Central memory CD8-positive, alpha-beta T cell (primary cell): ENCODE data around the gene FGGY.

Source experiments
- ATAC-seq: fragments of 150-1000 bp; cut with Tn5 transposase; replicated peaks from 2 replicates; pipeline ENCODE4 v1.10.0; 2022; ENCODE audit warnings: mild to moderate bottlenecking, moderate FRiP score, moderate number of reproducible peaks; ENCODE audit not compliant: poor library complexity, severe bottlenecking; ENCODE audit errors: extremely low read depth
- DNase-seq, 2 donors: peaks; one replicate each; pipeline ENCODE4 v3.0.0; 2021; ENCODE audit warnings: low spot score in 2 of 2
- H3K27ac Mint-ChIP-seq: one replicate; pipeline ENCODE4 v1.8.0; 2022; ENCODE audit warnings: low read depth, mild to moderate bottlenecking, moderate library complexity, mixed read lengths
- H3K27me3 Mint-ChIP-seq: one replicate; pipeline ENCODE4 v1.8.0; 2022; ENCODE audit warnings: mixed read lengths
- H3K36me3 Mint-ChIP-seq: one replicate; pipeline ENCODE4 v1.8.0; 2022; ENCODE audit warnings: mild to moderate bottlenecking, moderate library complexity, mixed read lengths; ENCODE audit not compliant: insufficient read depth
- H3K4me1 Mint-ChIP-seq: one replicate; pipeline ENCODE4 v1.8.0; 2022; ENCODE audit warnings: mixed read lengths
- H3K4me3 Mint-ChIP-seq: one replicate; pipeline ENCODE4 v1.8.0; 2022; ENCODE audit warnings: mild to moderate bottlenecking, moderate library complexity, mixed read lengths
- H3K9me3 Mint-ChIP-seq: one replicate; pipeline ENCODE4 v1.8.0; 2022; ENCODE audit warnings: mixed read lengths

The FGGY gene

DNA sequence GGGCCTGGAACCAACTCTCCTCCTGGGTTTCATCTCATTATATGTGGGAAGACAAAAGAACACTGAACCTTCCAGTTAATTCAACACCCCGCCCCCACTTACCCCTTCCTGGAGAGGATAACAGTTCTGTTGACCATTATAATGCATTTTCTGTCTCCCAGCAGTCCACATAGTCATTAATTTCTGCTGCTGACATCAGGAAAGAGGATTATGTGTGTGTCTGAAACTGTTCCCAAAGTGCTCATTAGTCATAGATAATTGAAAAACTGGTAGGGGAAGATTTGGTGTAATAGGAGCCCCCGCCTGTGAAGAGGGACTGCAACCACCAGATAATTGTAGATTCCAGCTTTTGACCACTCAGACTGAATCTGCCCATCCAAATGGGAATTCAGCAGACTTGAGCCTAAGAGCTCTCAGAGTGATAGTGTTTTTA is 208.7 kb downstream of the FGGY start:
- Mint-ChIP-seq H3K27me3 (no peaks in the 10 kb centered on the region), H3K36me3 (no peaks in the 10 kb centered on the region), H3K27ac (no peak overlapping the region), H3K4me3 (no peak overlapping the region), H3K4me1 (no peaks in the 10 kb centered on the region), H3K9me3 (no peaks in the 10 kb centered on the region)
- ATAC-seq (no peak), DNase-seq (no peak)

DNA sequence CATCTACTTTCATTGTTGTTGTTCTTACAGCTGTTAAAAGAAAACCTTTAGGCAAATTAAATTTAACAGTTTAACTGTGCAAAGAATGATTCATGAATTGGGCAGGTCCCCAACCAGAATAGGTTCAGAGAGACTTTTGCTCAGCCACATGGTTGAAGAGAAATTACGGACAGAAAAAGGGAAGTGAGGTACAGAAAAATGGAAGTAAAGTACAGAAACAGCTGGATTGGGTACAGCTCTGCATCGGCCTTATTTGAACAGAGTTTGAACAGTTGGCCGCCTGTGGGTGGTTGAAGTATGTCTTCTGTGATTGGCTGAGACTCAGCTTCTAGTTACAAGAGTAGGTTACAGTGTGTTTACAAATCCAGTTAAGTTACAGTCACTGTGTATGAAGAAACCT is 210.1 kb downstream of the FGGY start:
- Mint-ChIP-seq H3K27me3 (no peaks in the 10 kb centered on the region), H3K4me1 (no peaks in the 10 kb centered on the region), H3K9me3 (no peaks in the 10 kb centered on the region), H3K27ac (no peak overlapping the region), H3K4me3 (no peak overlapping the region), H3K36me3 (no peaks in the 10 kb centered on the region)
- ATAC-seq (peak; percentile 19), DNase-seq (no peak)

GRCh38 chr1:59509341-59509875 is 212.5 kb downstream of the FGGY start:
- DNase-seq (no peak), ATAC-seq (no peak)
- Mint-ChIP-seq H3K9me3 (no peaks in the 10 kb centered on the region), H3K4me3 (no peak overlapping the region), H3K27ac (no peak overlapping the region), H3K36me3 (no peaks in the 10 kb centered on the region), H3K27me3 (no peaks in the 10 kb centered on the region), H3K4me1 (no peaks in the 10 kb centered on the region)

DNA sequence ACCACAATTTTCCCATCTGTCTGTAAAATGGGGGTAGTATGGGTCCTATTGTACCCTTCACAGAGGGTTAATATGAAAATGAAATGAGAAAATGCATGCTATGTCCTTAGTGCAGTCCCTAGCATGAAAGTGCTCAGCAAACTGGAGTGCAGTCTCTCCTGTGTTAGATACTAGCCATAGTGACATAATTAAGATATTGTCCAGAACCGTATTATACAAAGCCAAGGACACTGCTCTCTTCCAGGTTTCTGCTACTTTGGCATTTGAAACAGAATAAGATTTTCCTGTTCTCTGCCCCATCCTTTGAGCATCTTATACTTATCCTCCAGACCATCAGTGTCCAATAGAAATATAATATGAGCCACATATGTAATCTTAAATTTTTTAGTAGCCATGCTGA is 213.4 kb downstream of the FGGY start:
- no peaks in the 10 kb centered on the region for H3K9me3 Mint-ChIP-seq
- no peaks in the 10 kb centered on the region for H3K4me1 Mint-ChIP-seq
- no peak overlapping the region for H3K27ac Mint-ChIP-seq
- no peak overlapping the region for H3K4me3 Mint-ChIP-seq
- no peak for DNase-seq
- no peaks in the 10 kb centered on the region for H3K36me3 Mint-ChIP-seq
- no peak for ATAC-seq
- no peaks in the 10 kb centered on the region for H3K27me3 Mint-ChIP-seq

DNA sequence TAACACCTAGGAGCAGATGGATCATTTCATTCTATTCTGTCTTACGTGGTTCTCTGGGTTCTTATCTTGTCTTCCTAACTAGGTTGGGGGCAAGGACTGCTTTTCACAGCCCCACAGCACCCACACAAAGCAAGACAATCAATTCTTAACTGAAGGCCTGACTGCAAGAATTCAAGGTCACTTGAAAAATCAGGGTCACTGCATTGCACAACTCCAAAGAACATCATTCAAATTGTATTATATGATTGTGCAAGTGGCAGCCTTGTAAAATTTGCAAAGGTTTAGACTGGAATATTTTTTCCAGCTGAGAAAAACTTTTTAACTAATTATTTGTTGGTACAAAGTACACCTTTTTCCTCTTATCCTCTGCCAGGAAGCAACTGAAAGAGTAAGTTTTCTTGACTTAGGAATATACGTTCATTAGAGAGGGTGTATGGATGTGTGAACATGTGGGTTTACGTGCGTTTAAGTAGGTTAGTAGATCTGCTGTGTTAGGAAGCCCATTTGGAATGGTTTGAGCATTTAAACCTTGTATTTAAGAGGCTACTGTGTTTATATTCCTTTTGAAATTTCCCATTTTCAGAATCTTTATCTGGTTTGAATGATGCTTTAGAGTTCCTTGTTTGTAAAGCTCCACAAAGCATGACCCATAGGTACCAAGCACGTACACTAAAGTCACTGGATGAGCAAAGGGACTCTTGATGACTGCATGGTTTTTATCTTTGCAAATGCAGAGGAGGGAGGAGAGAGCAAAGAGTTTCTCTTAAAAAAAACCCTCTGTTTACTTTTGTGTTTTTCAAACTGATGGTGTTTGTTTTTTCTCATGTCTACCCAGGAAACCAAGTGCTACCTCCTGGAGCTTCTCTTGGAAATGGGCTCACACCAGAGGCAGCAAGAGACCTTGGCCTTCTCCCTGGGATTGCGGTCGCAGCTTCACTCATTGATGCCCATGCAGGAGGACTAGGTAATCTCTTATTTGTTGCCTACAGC is 214.9 kb downstream of the FGGY start:
- no peak overlapping the region for H3K27ac Mint-ChIP-seq
- no peaks in the 10 kb centered on the region for H3K9me3 Mint-ChIP-seq
- no peaks in the 10 kb centered on the region for H3K36me3 Mint-ChIP-seq
- H3K27me3 Mint-ChIP-seq: no peaks in the 10 kb centered on the region
- H3K4me3 Mint-ChIP-seq: no peak overlapping the region
- ATAC-seq (no peak), DNase-seq (no peak)
- no peaks in the 10 kb centered on the region for H3K4me1 Mint-ChIP-seq

DNA sequence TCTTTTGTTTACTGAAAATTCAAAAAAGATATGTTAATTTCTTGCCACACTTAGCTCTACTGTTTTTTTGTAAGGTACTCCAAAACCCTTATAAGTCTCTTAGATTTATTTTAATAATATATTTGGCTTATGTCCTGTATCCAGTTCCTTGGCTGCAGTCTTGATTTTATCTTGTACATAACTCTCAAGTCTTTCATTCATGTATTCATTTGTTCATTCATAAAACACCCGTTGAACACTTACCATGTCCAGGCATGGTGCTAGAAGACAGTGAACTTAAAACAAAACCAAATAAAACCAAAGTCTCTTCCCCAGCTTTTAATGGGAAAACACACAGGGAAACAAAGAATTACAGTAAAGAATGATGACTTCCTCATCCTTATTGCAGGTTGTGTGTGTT is 215.8 kb downstream of the FGGY start:
- ATAC-seq (no peak), DNase-seq (no peak)
- Mint-ChIP-seq H3K27ac (no peak overlapping the region), H3K4me1 (no peaks in the 10 kb centered on the region), H3K9me3 (no peaks in the 10 kb centered on the region), H3K36me3 (no peaks in the 10 kb centered on the region), H3K27me3 (no peaks in the 10 kb centered on the region), H3K4me3 (no peak overlapping the region)

DNA sequence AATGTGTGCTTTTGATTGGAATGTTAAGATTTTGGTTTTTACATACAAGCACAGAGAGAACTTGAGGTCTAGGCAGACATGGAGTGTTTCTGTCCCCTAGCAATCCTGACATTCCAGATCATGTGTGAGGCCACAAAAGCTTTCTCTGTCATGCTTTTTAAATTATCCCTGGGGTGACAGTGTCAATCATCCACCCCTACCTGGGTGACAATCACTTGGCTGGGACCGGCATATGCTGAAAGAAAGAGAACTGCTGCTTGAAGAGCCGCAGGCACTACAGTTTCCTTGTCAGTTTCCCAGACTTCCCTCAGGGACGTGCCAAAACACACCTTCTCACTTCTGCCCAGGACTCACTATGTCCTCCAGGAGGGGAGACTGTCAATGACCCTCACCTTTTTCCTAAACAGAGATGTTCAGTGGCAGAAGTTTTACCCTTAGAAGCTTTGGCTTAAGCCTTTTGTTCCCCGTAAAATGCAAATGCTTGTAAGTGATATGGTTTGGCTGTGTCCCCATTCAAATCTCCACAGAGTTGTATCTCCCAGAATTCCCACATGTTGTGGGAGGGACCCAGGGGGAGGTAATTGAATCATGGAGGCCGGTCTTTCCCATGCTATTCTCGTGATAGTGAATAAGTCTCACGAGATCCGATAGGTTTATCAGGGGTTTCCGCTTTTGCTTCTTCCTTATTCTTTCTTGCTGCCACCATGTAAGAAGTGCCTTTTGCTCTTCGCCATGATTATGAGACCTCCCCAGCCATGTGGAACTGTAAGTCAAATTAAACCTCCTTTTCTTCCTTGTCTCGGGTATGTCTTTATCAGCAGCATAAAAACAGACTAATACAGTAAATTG is 217.4 kb downstream of the FGGY start:
- H3K9me3 Mint-ChIP-seq: no peaks in the 10 kb centered on the region
- H3K4me3 Mint-ChIP-seq: no peak overlapping the region
- H3K27ac Mint-ChIP-seq: no peak overlapping the region
- no peaks in the 10 kb centered on the region for H3K27me3 Mint-ChIP-seq
- DNase-seq (no peak), ATAC-seq (no peak)
- H3K4me1 Mint-ChIP-seq: no peaks in the 10 kb centered on the region
- no peaks in the 10 kb centered on the region for H3K36me3 Mint-ChIP-seq

DNA sequence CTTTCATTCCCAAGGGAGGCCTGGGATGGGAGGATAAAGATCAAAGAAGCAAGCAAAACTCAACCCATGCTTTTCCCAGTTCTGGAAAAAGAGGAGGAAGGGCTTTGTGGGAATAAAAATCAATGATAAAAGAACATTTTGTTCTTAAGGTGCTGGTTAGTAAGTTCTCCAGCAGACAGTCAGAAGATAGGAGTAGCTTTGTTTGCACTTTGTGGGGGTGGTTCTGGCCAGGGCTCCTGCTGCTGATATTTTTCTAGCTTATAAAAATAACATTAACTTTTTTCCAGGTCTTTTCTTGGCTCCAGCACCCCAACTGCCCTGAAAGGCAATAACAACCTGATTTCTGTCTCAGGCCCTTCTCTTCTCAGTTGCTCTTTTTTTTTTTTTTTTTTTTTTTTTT is 220.0 kb downstream of the FGGY start:
- H3K27me3 Mint-ChIP-seq: no peaks in the 10 kb centered on the region
- no peak overlapping the region for H3K27ac Mint-ChIP-seq
- no peak for ATAC-seq

GRCh38 chr1:59520194-59520593 is 223.3 kb downstream of the FGGY start:
- ATAC-seq (no peak), DNase-seq (no peak)
- Mint-ChIP-seq H3K4me3 (no peak overlapping the region), H3K4me1 (no peaks in the 10 kb centered on the region), H3K27me3 (no peaks in the 10 kb centered on the region), H3K27ac (no peak overlapping the region), H3K9me3 (no peaks in the 10 kb centered on the region), H3K36me3 (no peaks in the 10 kb centered on the region)

More for the DNA sequence above, 220.0 kb downstream of the FGGY start:
- H3K4me3 Mint-ChIP-seq: no peak overlapping the region
- H3K4me1 Mint-ChIP-seq: no peaks in the 10 kb centered on the region
- no peaks in the 10 kb centered on the region for H3K36me3 Mint-ChIP-seq
- DNase-seq: no peak
- no peaks in the 10 kb centered on the region for H3K9me3 Mint-ChIP-seq

- H3K9me3 Mint-ChIP-seq: no peaks in the 10 kb centered on the region
- H3K27me3 Mint-ChIP-seq: no peaks in the 10 kb centered on the region
- H3K27ac Mint-ChIP-seq: no peak overlapping the region
- H3K36me3 Mint-ChIP-seq: no peaks in the 10 kb centered on the region
- no peaks in the 10 kb centered on the region for H3K4me1 Mint-ChIP-seq
- no peak for ATAC-seq
- H3K4me3 Mint-ChIP-seq: no peak overlapping the region
- no peak for DNase-seq
These were observed 224.0 kb downstream of the FGGY start for GRCh38 chr1:59520827-59521418.

- no peaks in the 10 kb centered on the region for H3K27me3 Mint-ChIP-seq
- H3K4me3 Mint-ChIP-seq: no peak overlapping the region
- ATAC-seq (no peak), DNase-seq (no peak)
- H3K4me1 Mint-ChIP-seq: no peaks in the 10 kb centered on the region
- H3K36me3 Mint-ChIP-seq: no peaks in the 10 kb centered on the region
- H3K9me3 Mint-ChIP-seq: no peaks in the 10 kb centered on the region
- no peak overlapping the region for H3K27ac Mint-ChIP-seq
These were observed 224.6 kb downstream of the FGGY start for GRCh38 chr1:59521456-59521855.

- H3K4me1 Mint-ChIP-seq: no peaks in the 10 kb centered on the region
These were observed 226.1 kb downstream of the FGGY start for GRCh38 chr1:59522925-59523505.

More at GRCh38 chr1:59522925-59523505, 226.1 kb downstream of the FGGY start:
- Mint-ChIP-seq H3K36me3 (no peaks in the 10 kb centered on the region), H3K27ac (no peak overlapping the region), H3K4me3 (no peak overlapping the region), H3K9me3 (no peaks in the 10 kb centered on the region), H3K27me3 (no peaks in the 10 kb centered on the region)
- no peak for ATAC-seq
- DNase-seq: no peak
